HEK293T (cell line): ENCODE data around the gene PRKCA.

ENCODE experiments used
- ARNT ChIP-seq: fragments of 450-650 bp; IDR thresholded peaks from 2 replicates; pipeline ENCODE4 v1.6.1; 2017; ENCODE audit warnings: mild to moderate bottlenecking
- BHLHE40 ChIP-seq: fragments of 450-650 bp; IDR thresholded peaks from 2 replicates; pipeline ENCODE4 v1.6.1; 2016; ENCODE audit warnings: mild to moderate bottlenecking, moderate library complexity, borderline replicate concordance
- ELF4 ChIP-seq: fragments of 450-650 bp; IDR thresholded peaks from 2 replicates; pipeline ENCODE4 v1.6.1; 2017; ENCODE audit warnings: antibody characterized with exemption
- FOXK2 ChIP-seq: fragments of 450-650 bp; IDR thresholded peaks from 2 replicates; pipeline ENCODE4 v1.6.1; 2016; ENCODE audit warnings: mild to moderate bottlenecking
- FOXM1 ChIP-seq: fragments of 450-650 bp; IDR thresholded peaks from 2 replicates; pipeline ENCODE4 v1.6.1; 2017; ENCODE audit warnings: mild to moderate bottlenecking, borderline replicate concordance
- HDGF ChIP-seq: fragments of 450-650 bp; IDR thresholded peaks from 2 replicates; pipeline ENCODE4 v1.6.1; 2017; ENCODE audit warnings: antibody characterized with exemption, borderline replicate concordance
- L3MBTL2 ChIP-seq: fragments of 450-650 bp; conservative IDR thresholded peaks from 2 replicates; pipeline ENCODE4 v1.6.1; 2016; ENCODE audit warnings: mild to moderate bottlenecking
- NFRKB ChIP-seq: fragments of 450-650 bp; IDR thresholded peaks from 2 replicates; pipeline ENCODE4 v1.6.1; 2016; ENCODE audit warnings: mild to moderate bottlenecking, moderate library complexity
- SP1 ChIP-seq: fragments of 450-650 bp; IDR thresholded peaks from 2 replicates; pipeline ENCODE4 v1.6.1; 2017
- SUZ12 ChIP-seq: fragments of 450-650 bp; IDR thresholded peaks from 2 replicates; pipeline ENCODE4 v1.6.1; 2016; ENCODE audit warnings: mild to moderate bottlenecking
- TARDBP ChIP-seq: fragments of 450-650 bp; IDR thresholded peaks from 2 replicates; pipeline ENCODE4 v1.6.1; 2016
- ZNF384 ChIP-seq: fragments of 450-650 bp; IDR thresholded peaks from 2 replicates; pipeline ENCODE4 v1.6.1; 2016

GRCh38 chr17:66466840-66467367 is 164.5 kb downstream of the PRKCA start:
- no peak for TF ChIP-seq TARDBP
- no peak for TF ChIP-seq L3MBTL2
- TF ChIP-seq SP1 = no peak
- no peak for TF ChIP-seq BHLHE40
- TF ChIP-seq HDGF = no peak
- no peak for TF ChIP-seq ELF4
- no peak for TF ChIP-seq FOXK2
- TF ChIP-seq NFRKB = no peak
- no peak for TF ChIP-seq ARNT
- TF ChIP-seq SUZ12 = no peak
- TF ChIP-seq ZNF384 = no peak
- TF ChIP-seq FOXM1 = no peak
